HepG2 (cell line): ENCODE measurements around the gene ZBTB46. TPM values are rescaled to one million over a fixed set of nuclear protein-coding genes. Genes with fewer than 3 reads are reported as not detected.
A peak's percentile ranks its signal among the peaks of the same experiment; 100 is the strongest.

Experiments
- CEBPG ChIP-seq: IDR thresholded peaks from 2 replicates; pipeline ENCODE4 v1.6.1; 2016
- DNMT3B ChIP-seq: conservative IDR thresholded peaks from 2 replicates; pipeline ENCODE4 v1.6.1; 2016; ENCODE audit warnings: missing biosample characterization, control low read depth
- GATAD2A ChIP-seq: IDR thresholded peaks from 2 replicates; pipeline ENCODE4 v1.6.1; 2016
- MTA1 ChIP-seq: sonication (generic); formaldehyde crosslinking; IDR thresholded peaks from 2 replicates; pipeline ENCODE4 v1.4.0; 2020; ENCODE audit warnings: missing genetic modification reagents, mild to moderate bottlenecking, borderline replicate concordance
- ONECUT2 ChIP-seq: sonication (generic); formaldehyde crosslinking; IDR thresholded peaks from 2 replicates; pipeline ENCODE4 v1.4.0; 2020; ENCODE audit warnings: missing genetic modification reagents
- RXRB ChIP-seq: IDR thresholded peaks from 2 replicates; pipeline ENCODE4 v1.6.1; 2016; ENCODE audit warnings: borderline replicate concordance, missing genetic modification reagents, missing compliant biosample characterization
- SP5 ChIP-seq: IDR thresholded peaks from 2 replicates; pipeline ENCODE4 v1.6.1; 2016; ENCODE audit warnings: low read depth, borderline replicate concordance
- ZGPAT ChIP-seq: IDR thresholded peaks from 2 replicates; pipeline ENCODE4 v1.6.1; 2016; ENCODE audit warnings: mild to moderate bottlenecking
- ZNF280B ChIP-seq: sonication (generic); formaldehyde crosslinking; IDR thresholded peaks from 2 replicates; pipeline ENCODE4 v1.5.0; 2020; ENCODE audit warnings: missing genetic modification reagents, mild to moderate bottlenecking, borderline replicate concordance
- ZSCAN9 ChIP-seq: IDR thresholded peaks from 2 replicates; pipeline ENCODE4 v1.6.1; 2016; ENCODE audit warnings: borderline replicate concordance
- polyA plus RNA-seq, 8 experiments: library from polyadenylated mRNA; depleted of rRNA in 3 of 8; stranded (reverse) in 7 of 8; unstranded in 1 of 8; fragments of >200 nt; fragmentation: Illumina TruSeq in 4 of 8; extraction: Trizol in 4 of 8; gene quantifications; 2 replicates each; pipeline versions ENCODE4 v1.2.1 to v1.2.3, GENCODE V29; 2011 to 2016; ENCODE audit warnings: low read depth in 4 of 8, missing spikeins in 1 of 8, mixed read lengths in 1 of 8; ENCODE audit not compliant: insufficient read depth in 1 of 8
- total RNA-seq, 5 experiments: library from RNA; depleted of rRNA; stranded (reverse); fragments of >200 nt; fragmentation: Illumina TruSeq; extraction: Trizol; gene quantifications; 2 replicates each; pipeline ENCODE4 v1.2.3, GENCODE V29; 2016; ENCODE audit warnings: low read depth in 1 of 5

Gene ZBTB46
- total and polyA plus RNA-seq, 2 of the 13 experiments (the other 11 are each of a cell fraction or from before 2014, with no cell fraction given) = 1.6 to 13.5 TPM

- 0 out of 2 replicates have a peak, but pooled peaks have one; percentile 17 for TF ChIP-seq ZGPAT (CRISPR knock-in tag)
- peak; percentile 3; the same call in 1 of the 2 replicates for TF ChIP-seq MTA1 (CRISPR knock-in tag)
- no peak for TF ChIP-seq ONECUT2 (CRISPR knock-in tag)
- no peak for TF ChIP-seq DNMT3B
- 0 out of 2 replicates have a peak, but pooled peaks have one; percentile 2 for TF ChIP-seq RXRB (CRISPR knock-in tag)
- TF ChIP-seq ZSCAN9 (CRISPR knock-in tag) = 0 out of 2 replicates have a peak, but pooled peaks have one; percentile 22
- peak; percentile 9; the same call in 1 of the 2 replicates for TF ChIP-seq ZNF280B (CRISPR knock-in tag)
- TF ChIP-seq SP5 (CRISPR knock-in tag) = 0 out of 2 replicates have a peak, but pooled peaks have one; percentile 36
- 0 out of 2 replicates have a peak, but pooled peaks have one; percentile 6 for TF ChIP-seq CEBPG
- TF ChIP-seq GATAD2A = no peak
These were observed 16.4 kb upstream of the ZBTB46 start (continued) for GRCh38 chr20:63847237-63848002.
